ENCODE results near the gene MALL. TPM values are rescaled to one million over a fixed set of nuclear protein-coding genes. Genes with fewer than 3 reads are reported as not detected.
A peak's percentile ranks its signal among the peaks of the same experiment; 100 is the strongest.

The MALL gene
- total and polyA plus RNA-seq, 4 donors, result 1.6 to 4.2 (median 2.7) TPM

GRCh38 chr2:110105183-110105582 lies 10.4 kb downstream of the MALL start:
- Histone ChIP-seq H3K9me3 (ENCODE audit: control insufficient read depth in 4 of 4, low read length in 3 of 4) (peaks cover 0 to 6% (median 1%) of the 10 kb centered on the region in 4 donors), H3K9ac (ENCODE audit: low read depth in 1 of 2, low read length in 2 of 2) (no peak overlapping the region), H3K36me3 (ENCODE audit: control insufficient read depth in 4 of 4, insufficient read depth in 3 of 4, low read depth in 1 of 4, low read length in 3 of 4) (no peaks in the 10 kb centered on the region), H3K4me1 (ENCODE audit: control insufficient read depth in 4 of 4, insufficient read depth in 4 of 4, low read length in 3 of 4) (peaks cover 0 to 3% (median under 1%) of the 10 kb centered on the region in 4 donors), H3K27ac (ENCODE audit: low read depth in 1 of 2, low read length in 2 of 2) (no peak overlapping the region), H3K4me3 (ENCODE audit: low read depth in 1 of 3, low read length in 3 of 3) (no peak overlapping the region), H3K27me3 (ENCODE audit: control insufficient read depth in 4 of 4, insufficient read depth in 4 of 4, low read length in 3 of 4) (no peaks in the 10 kb centered on the region)
- WGBS, result 87% methylated on average over 4 of the region's 4 CpGs
- peak; percentile 29 for DNase-seq (ENCODE audit: low spot score)
- no peak for TF ChIP-seq FOXA1 (IDR thresholded peaks at IDR 0.05)
- TF ChIP-seq FOXA2 (IDR thresholded peaks at IDR 0.05), result no peak
- TF ChIP-seq EGR1 (IDR thresholded peaks at IDR 0.05; ENCODE audit: low read depth in 2 of 2), result no peak
- TF ChIP-seq CTCF (IDR thresholded peaks at IDR 0.05; ENCODE audit: low read depth, low read length, missing input control), result no peak
- TF ChIP-seq SP1 (IDR thresholded peaks at IDR 0.05), result no peak
- no peak for TF ChIP-seq RAD21 (IDR thresholded peaks at IDR 0.05)
- TF ChIP-seq YY1 (IDR thresholded peaks at IDR 0.05), result no peak

GRCh38 chr2:110104025-110104771 lies 11.4 kb downstream of the MALL start:
- Histone ChIP-seq H3K4me1 (ENCODE audit: control insufficient read depth in 4 of 4, insufficient read depth in 4 of 4, low read length in 3 of 4) (peaks cover 0 to 3% (median under 1%) of the 10 kb centered on the region in 4 donors), H3K27ac (ENCODE audit: low read depth in 1 of 2, low read length in 2 of 2) (no peak overlapping the region)

GRCh38 chr2:110103061-110103961 lies 12.3 kb downstream of the MALL start:
- peak; percentile 27 for DNase-seq (ENCODE audit: low spot score)
- Histone ChIP-seq H3K27ac (ENCODE audit: low read depth in 1 of 2, low read length in 2 of 2) (no peak overlapping the region), H3K36me3 (ENCODE audit: control insufficient read depth in 4 of 4, insufficient read depth in 3 of 4, low read depth in 1 of 4, low read length in 3 of 4) (no peaks in the 10 kb centered on the region), H3K9me3 (ENCODE audit: control insufficient read depth in 4 of 4, low read length in 3 of 4) (peaks cover 0 to 6% (median 1%) of the 10 kb centered on the region in 4 donors), H3K4me1 (ENCODE audit: control insufficient read depth in 4 of 4, insufficient read depth in 4 of 4, low read length in 3 of 4) (peaks cover 0 to 3% (median under 1%) of the 10 kb centered on the region in 4 donors), H3K27me3 (ENCODE audit: control insufficient read depth in 4 of 4, insufficient read depth in 4 of 4, low read length in 3 of 4) (no peaks in the 10 kb centered on the region), H3K4me3 (ENCODE audit: low read depth in 1 of 3, low read length in 3 of 3) (no peak overlapping the region), H3K9ac (ENCODE audit: low read depth in 1 of 2, low read length in 2 of 2) (no peak overlapping the region)
- 81% methylated on average over 20 of the region's 20 CpGs for WGBS
- TF ChIP-seq NR2F2 (IDR thresholded peaks at IDR 0.05), result no peak
- no peak for TF ChIP-seq HNF4G (IDR thresholded peaks at IDR 0.05)
- TF ChIP-seq FOXA1 (IDR thresholded peaks at IDR 0.05), result no peak
- TF ChIP-seq FOXA2 (IDR thresholded peaks at IDR 0.05), result no peak
- no peak for TF ChIP-seq EGR1 (IDR thresholded peaks at IDR 0.05; ENCODE audit: low read depth in 2 of 2)
- TF ChIP-seq REST (IDR thresholded peaks at IDR 0.05), result no peak
- TF ChIP-seq CTCF (IDR thresholded peaks at IDR 0.05; ENCODE audit: low read depth, low read length, missing input control), result no peak
- TF ChIP-seq RAD21 (IDR thresholded peaks at IDR 0.05), result no peak
- no peak for TF ChIP-seq HNF4A (conservative IDR thresholded peaks at IDR 0.05)
- TF ChIP-seq GABPA (IDR thresholded peaks at IDR 0.05 in 1 of 2, conservative IDR thresholded peaks at IDR 0.05 in 1 of 2), result no peak
- no peak for TF ChIP-seq YY1 (IDR thresholded peaks at IDR 0.05)
- no peak for TF ChIP-seq ZBTB33 (IDR thresholded peaks at IDR 0.05)
- no peak for TF ChIP-seq JUND (IDR thresholded peaks at IDR 0.05)

More at GRCh38 chr2:110104025-110104771, 11.4 kb downstream of the MALL start:
- Histone ChIP-seq H3K9ac (ENCODE audit: low read depth in 1 of 2, low read length in 2 of 2) (no peak overlapping the region), H3K27me3 (ENCODE audit: control insufficient read depth in 4 of 4, insufficient read depth in 4 of 4, low read length in 3 of 4) (no peaks in the 10 kb centered on the region), H3K4me3 (ENCODE audit: low read depth in 1 of 3, low read length in 3 of 3) (no peak overlapping the region), H3K36me3 (ENCODE audit: control insufficient read depth in 4 of 4, insufficient read depth in 3 of 4, low read depth in 1 of 4, low read length in 3 of 4) (no peaks in the 10 kb centered on the region), H3K9me3 (ENCODE audit: control insufficient read depth in 4 of 4, low read length in 3 of 4) (peaks cover 0 to 6% (median 1%) of the 10 kb centered on the region in 4 donors)
- 92% methylated on average over 10 of the region's 10 CpGs for WGBS
- TF ChIP-seq FOXA1 (IDR thresholded peaks at IDR 0.05) (no peak), RXRA (IDR thresholded peaks at IDR 0.05) (no peak), YY1 (IDR thresholded peaks at IDR 0.05) (no peak)
- DNase-seq (ENCODE audit: low spot score), result peak; percentile 10

Measured in liver (tissue), 9 donors.